ENCODE data around the gene ACADSB.

Gene ACADSB

DNA sequence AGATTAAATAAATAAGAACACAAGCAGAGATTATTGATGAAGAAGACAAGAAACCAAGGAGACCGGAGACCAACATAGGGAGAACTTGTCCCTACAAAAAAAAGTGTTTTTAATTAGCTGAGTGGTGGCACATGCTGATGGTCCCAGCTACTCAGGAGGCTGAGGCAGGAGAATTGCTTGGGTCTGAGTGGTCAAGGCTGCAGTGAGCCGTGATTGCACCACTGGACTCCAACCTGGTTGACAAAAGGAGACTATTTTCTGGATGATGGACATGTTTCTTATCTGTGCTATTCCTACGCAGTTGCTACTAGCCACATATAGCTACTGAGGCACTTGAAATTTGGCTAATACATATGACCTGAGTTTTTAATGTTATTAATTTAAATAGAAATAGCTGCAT, 9.9 kb upstream of the ACADSB start:
- no peak for DNase-seq (ENCODE audit: low read depth)
- TF ChIP-seq, protein P1, sequence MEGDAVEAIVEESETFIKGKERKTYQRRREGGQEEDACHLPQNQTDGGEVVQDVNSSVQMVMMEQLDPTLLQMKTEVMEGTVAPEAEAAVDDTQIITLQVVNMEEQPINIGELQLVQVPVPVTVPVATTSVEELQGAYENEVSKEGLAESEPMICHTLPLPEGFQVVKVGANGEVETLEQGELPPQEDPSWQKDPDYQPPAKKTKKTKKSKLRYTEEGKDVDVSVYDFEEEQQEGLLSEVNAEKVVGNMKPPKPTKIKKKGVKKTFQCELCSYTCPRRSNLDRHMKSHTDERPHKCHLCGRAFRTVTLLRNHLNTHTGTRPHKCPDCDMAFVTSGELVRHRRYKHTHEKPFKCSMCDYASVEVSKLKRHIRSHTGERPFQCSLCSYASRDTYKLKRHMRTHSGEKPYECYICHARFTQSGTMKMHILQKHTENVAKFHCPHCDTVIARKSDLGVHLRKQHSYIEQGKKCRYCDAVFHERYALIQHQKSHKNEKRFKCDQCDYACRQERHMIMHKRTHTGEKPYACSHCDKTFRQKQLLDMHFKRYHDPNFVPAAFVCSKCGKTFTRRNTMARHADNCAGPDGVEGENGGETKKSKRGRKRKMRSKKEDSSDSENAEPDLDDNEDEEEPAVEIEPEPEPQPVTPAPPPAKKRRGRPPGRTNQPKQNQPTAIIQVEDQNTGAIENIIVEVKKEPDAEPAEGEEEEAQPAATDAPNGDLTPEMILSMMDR (IDR thresholded peaks at IDR 0.05; ENCODE audit: control insufficient read depth, insufficient read depth, low read depth, low read length, missing control alignments): no peak
- no peak overlapping the region for H3K4me3 ChIP-seq (ENCODE audit: control insufficient read depth, low read depth, low read length)

DNA sequence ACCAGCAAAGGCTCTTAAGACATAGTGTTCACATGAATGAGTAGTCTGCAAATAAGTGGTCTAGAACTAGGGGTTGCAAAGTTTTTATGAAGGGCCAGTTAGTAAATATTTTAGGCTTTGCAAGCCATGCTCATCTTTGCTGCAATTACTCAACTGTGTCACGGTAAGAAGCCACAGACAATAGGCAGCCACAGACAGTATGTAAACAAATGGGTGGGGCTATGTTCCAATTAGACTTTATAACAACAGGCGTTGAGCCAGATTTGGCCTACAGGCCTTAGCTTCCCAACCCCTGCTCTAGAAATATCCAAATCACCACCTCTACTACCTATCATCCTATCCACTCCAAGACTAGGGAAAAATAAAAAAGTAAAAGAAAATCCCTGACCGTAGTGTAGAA, 9.5 kb upstream of the ACADSB start:
- H3K4me3 ChIP-seq (ENCODE audit: control insufficient read depth, low read depth, low read length): no peak overlapping the region
- TF ChIP-seq, protein P1 (IDR thresholded peaks at IDR 0.05; ENCODE audit: control insufficient read depth, insufficient read depth, low read depth, low read length, missing control alignments): no peak

DNA sequence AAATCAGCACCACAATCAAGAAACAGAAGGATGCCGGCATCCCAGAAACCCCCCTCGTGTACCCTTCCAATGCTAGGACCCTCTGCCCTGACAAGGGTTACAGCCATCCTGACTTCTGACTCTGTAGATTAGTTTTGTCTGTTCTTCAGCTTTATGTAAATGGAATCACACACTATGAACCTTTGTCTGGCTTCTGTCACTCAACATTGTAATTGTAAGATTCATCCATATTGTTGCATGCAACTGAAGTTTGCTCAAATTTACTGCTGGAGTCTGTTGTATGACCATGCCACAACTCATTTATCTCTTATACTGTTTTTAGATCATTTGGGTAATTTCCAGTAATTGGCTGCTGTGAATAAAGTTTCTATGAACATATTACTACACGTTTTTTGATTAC, 8.7 kb upstream of the ACADSB start:
- no peak overlapping the region for H3K4me3 ChIP-seq (ENCODE audit: control insufficient read depth, low read depth, low read length)
- no peak for DNase-seq (ENCODE audit: low read depth)
- TF ChIP-seq, protein P1 (IDR thresholded peaks at IDR 0.05; ENCODE audit: control insufficient read depth, insufficient read depth, low read depth, low read length, missing control alignments): no peak

More for the DNA sequence above, 9.5 kb upstream of the ACADSB start:
- DNase-seq (ENCODE audit: low read depth): no peak

DNA sequence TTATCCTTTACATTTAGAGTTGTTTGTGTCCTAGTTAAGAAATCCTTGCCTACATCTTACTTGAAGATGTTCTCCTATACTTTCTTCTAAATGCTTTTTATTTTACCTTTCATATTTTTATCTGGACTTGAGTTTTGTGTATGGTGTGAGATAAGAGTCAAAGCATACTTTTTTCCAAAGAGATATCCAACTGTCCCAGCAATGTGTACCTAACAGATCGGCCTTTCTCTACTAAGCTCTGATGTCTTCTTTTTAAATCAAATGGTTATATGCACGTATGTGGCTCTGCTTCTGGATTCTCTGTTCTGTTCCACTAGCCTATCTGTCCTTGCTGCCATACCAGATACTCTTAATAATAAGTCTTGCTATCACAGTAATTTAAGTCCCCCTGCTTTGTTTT, 7.4 kb upstream of the ACADSB start:
- no peak for DNase-seq (ENCODE audit: low read depth)
- TF ChIP-seq, protein P1 (IDR thresholded peaks at IDR 0.05; ENCODE audit: control insufficient read depth, insufficient read depth, low read depth, low read length, missing control alignments): no peak
- no peak overlapping the region for H3K4me3 ChIP-seq (ENCODE audit: control insufficient read depth, low read depth, low read length)

DNA sequence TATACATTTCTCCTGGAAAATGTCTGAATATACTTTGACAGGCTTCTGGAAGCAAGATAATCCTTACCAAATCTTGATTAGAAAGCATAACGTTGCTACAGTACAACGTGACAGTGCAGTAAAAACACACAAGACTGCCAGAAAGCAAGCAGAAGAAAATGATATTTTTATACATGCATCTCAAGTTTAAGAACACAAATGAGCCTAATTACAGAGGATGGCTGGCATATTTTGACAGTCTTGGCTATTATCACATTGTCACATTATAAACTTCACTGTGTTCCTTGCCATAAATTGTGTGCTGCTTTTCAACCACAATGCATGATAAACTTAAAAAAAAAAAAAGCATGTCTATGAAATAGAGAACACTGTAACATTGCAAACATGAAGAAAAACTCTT, 4.5 kb upstream of the ACADSB start:
- no peak overlapping the region for H3K4me3 ChIP-seq (ENCODE audit: control insufficient read depth, low read depth, low read length)
- DNase-seq (ENCODE audit: low read depth): no peak
- TF ChIP-seq, protein P1 (IDR thresholded peaks at IDR 0.05; ENCODE audit: control insufficient read depth, insufficient read depth, low read depth, low read length, missing control alignments): no peak

DNA sequence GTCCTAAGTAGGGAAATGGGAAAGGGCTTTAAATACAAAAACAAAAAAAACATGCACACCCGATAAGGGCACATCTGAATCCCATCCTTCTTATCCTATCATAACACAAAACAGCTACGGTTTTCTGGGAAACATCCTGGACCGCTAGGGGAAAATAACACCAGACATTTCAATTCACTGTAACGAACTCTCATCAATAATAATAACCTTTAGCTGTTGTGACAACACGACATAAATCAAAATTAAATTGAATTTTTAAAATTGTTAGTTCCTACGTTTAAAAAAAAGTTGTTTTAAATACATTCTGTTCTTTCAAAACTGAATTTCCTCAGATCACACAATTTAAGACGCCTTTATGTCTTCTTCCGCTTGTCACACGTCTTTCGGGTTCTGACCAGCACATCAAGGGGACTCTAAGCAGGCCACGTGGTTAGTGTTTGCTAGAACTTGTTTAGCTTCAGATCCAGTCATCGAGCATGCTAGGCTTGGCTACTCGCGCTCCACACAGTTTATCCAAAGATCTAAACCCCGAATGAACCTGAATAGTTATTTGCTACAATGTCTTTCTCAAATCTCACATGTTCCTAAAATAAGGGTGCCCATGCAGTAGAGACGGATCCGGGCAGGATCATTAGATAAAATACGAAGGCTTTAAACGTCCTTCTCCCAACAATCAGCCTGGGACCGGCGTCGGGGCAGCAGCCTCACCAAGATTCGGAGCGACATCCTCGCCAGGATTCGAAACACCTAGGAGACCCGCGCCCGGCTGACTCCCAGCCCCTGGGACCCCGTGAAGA, 1.1 kb upstream of the ACADSB start:
- TF ChIP-seq, protein P1 (IDR thresholded peaks at IDR 0.05; ENCODE audit: control insufficient read depth, insufficient read depth, low read depth, low read length, missing control alignments): no peak
- DNase-seq (ENCODE audit: low read depth): peak; percentile 11
- peak overlapping the region; percentile 94 for H3K4me3 ChIP-seq (ENCODE audit: control insufficient read depth, low read depth, low read length)

All from AG09309 (cell line).